ENCODE data around the gene RALGAPA1.

RALGAPA1 gene

GRCh38 chr14:35806006-35806907, 2.8 kb downstream of the RALGAPA1 start:
- Histone ChIP-seq H3K27me3 (replicated peaks; ENCODE audit: insufficient read depth, low read length) (no peaks in the 10 kb centered on the region), H3K27ac (ENCODE audit: low read length) (no peak overlapping the region), H3K4me2 (ENCODE audit: low read depth, low read length) (no peak overlapping the region), H3K79me2 (ENCODE audit: low read length) (peaks cover 19% of the 10 kb centered on the region), H3K4me3 (ENCODE audit: low read length) (no peak overlapping the region), H3K36me3 (replicated peaks; ENCODE audit: insufficient read depth, low read length) (no peaks in the 10 kb centered on the region), H3K9me2 (replicated peaks; ENCODE audit: insufficient read depth, low read length) (no peaks in the 10 kb centered on the region), H3F3A (ENCODE audit: insufficient read depth, low read length) (peaks cover 12% of the 10 kb centered on the region), H3K4me1 (ENCODE audit: low read length) (no peaks in the 10 kb centered on the region), H2AFZ (ENCODE audit: low read length) (no peak overlapping the region), H3K9ac (ENCODE audit: low read length) (no peak overlapping the region), H3K9me3 (replicated peaks; ENCODE audit: insufficient read depth, low read length) (no peaks in the 10 kb centered on the region), H4K20me1 (ENCODE audit: insufficient read depth, low read length) (no peaks in the 10 kb centered on the region)
- TF ChIP-seq, protein P1, sequence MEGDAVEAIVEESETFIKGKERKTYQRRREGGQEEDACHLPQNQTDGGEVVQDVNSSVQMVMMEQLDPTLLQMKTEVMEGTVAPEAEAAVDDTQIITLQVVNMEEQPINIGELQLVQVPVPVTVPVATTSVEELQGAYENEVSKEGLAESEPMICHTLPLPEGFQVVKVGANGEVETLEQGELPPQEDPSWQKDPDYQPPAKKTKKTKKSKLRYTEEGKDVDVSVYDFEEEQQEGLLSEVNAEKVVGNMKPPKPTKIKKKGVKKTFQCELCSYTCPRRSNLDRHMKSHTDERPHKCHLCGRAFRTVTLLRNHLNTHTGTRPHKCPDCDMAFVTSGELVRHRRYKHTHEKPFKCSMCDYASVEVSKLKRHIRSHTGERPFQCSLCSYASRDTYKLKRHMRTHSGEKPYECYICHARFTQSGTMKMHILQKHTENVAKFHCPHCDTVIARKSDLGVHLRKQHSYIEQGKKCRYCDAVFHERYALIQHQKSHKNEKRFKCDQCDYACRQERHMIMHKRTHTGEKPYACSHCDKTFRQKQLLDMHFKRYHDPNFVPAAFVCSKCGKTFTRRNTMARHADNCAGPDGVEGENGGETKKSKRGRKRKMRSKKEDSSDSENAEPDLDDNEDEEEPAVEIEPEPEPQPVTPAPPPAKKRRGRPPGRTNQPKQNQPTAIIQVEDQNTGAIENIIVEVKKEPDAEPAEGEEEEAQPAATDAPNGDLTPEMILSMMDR (IDR thresholded peaks at IDR 0.05; ENCODE audit: low read length): no peak
- no peak for DNase-seq

- Histone ChIP-seq H2AFZ (ENCODE audit: low read length) (no peak overlapping the region), H3K9ac (ENCODE audit: low read length) (no peak overlapping the region), H3K27me3 (replicated peaks; ENCODE audit: insufficient read depth, low read length) (no peaks in the 10 kb centered on the region), H3F3A (ENCODE audit: insufficient read depth, low read length) (no peaks in the 10 kb centered on the region), H3K9me3 (replicated peaks; ENCODE audit: insufficient read depth, low read length) (no peaks in the 10 kb centered on the region), H4K20me1 (ENCODE audit: insufficient read depth, low read length) (no peaks in the 10 kb centered on the region), H3K9me2 (replicated peaks; ENCODE audit: insufficient read depth, low read length) (no peaks in the 10 kb centered on the region), H3K36me3 (replicated peaks; ENCODE audit: insufficient read depth, low read length) (no peaks in the 10 kb centered on the region), H3K4me2 (ENCODE audit: low read depth, low read length) (no peak overlapping the region), H3K79me2 (ENCODE audit: low read length) (peaks cover 6% of the 10 kb centered on the region; the same call in 1 of the 2 replicates), H3K27ac (ENCODE audit: low read length) (no peak overlapping the region), H3K4me3 (ENCODE audit: low read length) (no peak overlapping the region), H3K4me1 (ENCODE audit: low read length) (no peaks in the 10 kb centered on the region)
- TF ChIP-seq EZH2phosphoT487 (IDR thresholded peaks at IDR 0.05; ENCODE audit: low read length) (no peak), EZH2 (optimal IDR thresholded peaks at IDR 0.05; ENCODE audit: low read depth, low read length) (no peak)
- TF ChIP-seq, protein P1 (IDR thresholded peaks at IDR 0.05; ENCODE audit: low read length): no peak
- DNase-seq: no peak
Measured at GRCh38 chr14:35797796-35798195, 11.3 kb downstream of the RALGAPA1 start.

DNA sequence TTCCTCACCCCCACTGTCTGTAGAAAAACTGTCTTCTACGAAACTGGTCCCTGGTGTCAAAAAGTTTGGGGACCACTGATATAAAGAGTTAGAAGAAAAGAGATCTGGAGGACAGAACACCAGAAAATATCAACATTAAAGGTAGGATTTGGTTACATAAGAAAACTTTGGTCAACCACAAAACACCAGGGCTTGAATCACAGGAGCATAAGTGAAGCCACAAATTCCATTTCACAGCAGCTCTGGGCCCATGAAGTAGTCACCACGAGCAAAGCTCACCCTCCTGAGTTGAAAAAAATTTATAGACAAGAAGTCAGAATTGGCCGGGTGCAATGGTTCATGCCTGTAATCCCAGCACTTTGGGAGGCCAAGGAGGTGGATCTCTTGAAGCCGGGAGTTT, 19.4 kb downstream of the RALGAPA1 start:
- Histone ChIP-seq H3K79me2 (ENCODE audit: low read length) (no peaks in the 10 kb centered on the region), H3F3A (ENCODE audit: insufficient read depth, low read length) (no peaks in the 10 kb centered on the region), H3K27ac (ENCODE audit: low read length) (no peak overlapping the region), H3K9me2 (replicated peaks; ENCODE audit: insufficient read depth, low read length) (no peaks in the 10 kb centered on the region), H3K4me2 (ENCODE audit: low read depth, low read length) (no peak overlapping the region), H3K9ac (ENCODE audit: low read length) (no peak overlapping the region), H4K20me1 (ENCODE audit: insufficient read depth, low read length) (no peaks in the 10 kb centered on the region), H3K27me3 (replicated peaks; ENCODE audit: insufficient read depth, low read length) (no peaks in the 10 kb centered on the region), H2AFZ (ENCODE audit: low read length) (no peak overlapping the region), H3K36me3 (replicated peaks; ENCODE audit: insufficient read depth, low read length) (no peaks in the 10 kb centered on the region), H3K4me1 (ENCODE audit: low read length) (no peaks in the 10 kb centered on the region), H3K4me3 (ENCODE audit: low read length) (no peak overlapping the region), H3K9me3 (replicated peaks; ENCODE audit: insufficient read depth, low read length) (no peaks in the 10 kb centered on the region)
- no peak for DNase-seq
- TF ChIP-seq, protein P1 (IDR thresholded peaks at IDR 0.05; ENCODE audit: low read length): no peak
- TF ChIP-seq EZH2phosphoT487 (IDR thresholded peaks at IDR 0.05; ENCODE audit: low read length) (no peak), EZH2 (optimal IDR thresholded peaks at IDR 0.05; ENCODE audit: low read depth, low read length) (no peak)

Measured in MM.1S (cell line).